Suprapubic skin (tissue), 4 donors: ENCODE results near the gene TMTC1.

ENCODE experiments used
- POLR2A ChIP-seq, 2 donors: fragments of 450-650 bp; IDR thresholded peaks; one replicate each; pipeline ENCODE4 v1.6.1; 2017; ENCODE audit warnings: antibody characterized with exemption in 2 of 2, mild to moderate bottlenecking in 2 of 2, moderate library complexity in 2 of 2
- POLR2AphosphoS5 ChIP-seq, 3 donors: sonication (generic); formaldehyde crosslinking; IDR thresholded peaks; one replicate each; pipeline ENCODE4 v1.6.1; 2017; ENCODE audit warnings: antibody characterized with exemption in 3 of 3
- TF ChIP-seq, protein P1 (sequence below), 2 donors: fragments of 200-600 bp in 1 of 2; fragments of 450-650 bp in 1 of 2; sonication (generic) in 1 of 2; IDR thresholded peaks; one replicate each; pipeline ENCODE4 v1.5.1; 2016 to 2019; ENCODE audit warnings: antibody characterized with exemption in 2 of 2, mild to moderate bottlenecking in 1 of 2, moderate library complexity in 1 of 2

GRCh38 chr12:29563636-29564035 is 220.1 kb downstream of the TMTC1 start:
- TF ChIP-seq, protein P1, sequence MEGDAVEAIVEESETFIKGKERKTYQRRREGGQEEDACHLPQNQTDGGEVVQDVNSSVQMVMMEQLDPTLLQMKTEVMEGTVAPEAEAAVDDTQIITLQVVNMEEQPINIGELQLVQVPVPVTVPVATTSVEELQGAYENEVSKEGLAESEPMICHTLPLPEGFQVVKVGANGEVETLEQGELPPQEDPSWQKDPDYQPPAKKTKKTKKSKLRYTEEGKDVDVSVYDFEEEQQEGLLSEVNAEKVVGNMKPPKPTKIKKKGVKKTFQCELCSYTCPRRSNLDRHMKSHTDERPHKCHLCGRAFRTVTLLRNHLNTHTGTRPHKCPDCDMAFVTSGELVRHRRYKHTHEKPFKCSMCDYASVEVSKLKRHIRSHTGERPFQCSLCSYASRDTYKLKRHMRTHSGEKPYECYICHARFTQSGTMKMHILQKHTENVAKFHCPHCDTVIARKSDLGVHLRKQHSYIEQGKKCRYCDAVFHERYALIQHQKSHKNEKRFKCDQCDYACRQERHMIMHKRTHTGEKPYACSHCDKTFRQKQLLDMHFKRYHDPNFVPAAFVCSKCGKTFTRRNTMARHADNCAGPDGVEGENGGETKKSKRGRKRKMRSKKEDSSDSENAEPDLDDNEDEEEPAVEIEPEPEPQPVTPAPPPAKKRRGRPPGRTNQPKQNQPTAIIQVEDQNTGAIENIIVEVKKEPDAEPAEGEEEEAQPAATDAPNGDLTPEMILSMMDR (IDR thresholded peaks at IDR 0.05), result no peak
- TF ChIP-seq POLR2A (IDR thresholded peaks at IDR 0.05) (no peak), POLR2AphosphoS5 (IDR thresholded peaks at IDR 0.05) (no peak)
